DND-41 (cell line): ENCODE results near the gene ZNF541.

Source experiments
- EZH2 ChIP-seq: IDR thresholded peaks from 3 replicates; pipeline ENCODE4 v1.6.1; 2012; ENCODE audit warnings: borderline replicate concordance, low read depth, mild to moderate bottlenecking, moderate library complexity, low read length, inconsistent platforms; ENCODE audit not compliant: severe bottlenecking
- TF ChIP-seq, protein P1 (sequence below): IDR thresholded peaks from 2 replicates; pipeline ENCODE4 v1.5.1; 2012; ENCODE audit warnings: borderline replicate concordance, low read length, moderate library complexity, mild to moderate bottlenecking; ENCODE audit not compliant: poor library complexity, severe bottlenecking; ENCODE audit errors: extremely low read depth

DNA sequence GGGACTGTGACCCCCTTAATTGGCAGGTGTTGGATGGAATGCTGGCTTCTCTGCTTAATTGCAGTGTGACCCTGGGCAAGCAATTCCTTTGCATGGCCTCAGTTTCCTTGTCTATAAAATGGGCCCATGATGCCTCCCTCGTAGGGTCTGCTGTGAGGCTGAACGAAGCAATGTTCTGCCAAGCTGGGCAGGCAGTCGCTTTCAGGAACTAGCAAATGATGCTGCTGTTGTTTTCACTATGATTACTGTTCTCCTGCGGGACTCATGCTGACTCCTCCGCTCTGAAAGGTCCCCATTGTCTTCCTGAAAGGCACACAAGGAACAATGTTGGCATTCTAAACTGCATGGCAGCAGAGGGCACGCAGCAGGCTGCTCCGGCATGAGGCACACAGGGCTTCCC lies 42.8 kb upstream of the ZNF541 start:
- TF ChIP-seq, protein P1, sequence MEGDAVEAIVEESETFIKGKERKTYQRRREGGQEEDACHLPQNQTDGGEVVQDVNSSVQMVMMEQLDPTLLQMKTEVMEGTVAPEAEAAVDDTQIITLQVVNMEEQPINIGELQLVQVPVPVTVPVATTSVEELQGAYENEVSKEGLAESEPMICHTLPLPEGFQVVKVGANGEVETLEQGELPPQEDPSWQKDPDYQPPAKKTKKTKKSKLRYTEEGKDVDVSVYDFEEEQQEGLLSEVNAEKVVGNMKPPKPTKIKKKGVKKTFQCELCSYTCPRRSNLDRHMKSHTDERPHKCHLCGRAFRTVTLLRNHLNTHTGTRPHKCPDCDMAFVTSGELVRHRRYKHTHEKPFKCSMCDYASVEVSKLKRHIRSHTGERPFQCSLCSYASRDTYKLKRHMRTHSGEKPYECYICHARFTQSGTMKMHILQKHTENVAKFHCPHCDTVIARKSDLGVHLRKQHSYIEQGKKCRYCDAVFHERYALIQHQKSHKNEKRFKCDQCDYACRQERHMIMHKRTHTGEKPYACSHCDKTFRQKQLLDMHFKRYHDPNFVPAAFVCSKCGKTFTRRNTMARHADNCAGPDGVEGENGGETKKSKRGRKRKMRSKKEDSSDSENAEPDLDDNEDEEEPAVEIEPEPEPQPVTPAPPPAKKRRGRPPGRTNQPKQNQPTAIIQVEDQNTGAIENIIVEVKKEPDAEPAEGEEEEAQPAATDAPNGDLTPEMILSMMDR = no peak
- no peak for TF ChIP-seq EZH2
